HCT116 (cell line): ENCODE data around the gene FAM241A. TPM values are rescaled to one million over a fixed set of nuclear protein-coding genes. Genes with fewer than 3 reads are reported as not detected.

Experiments
- ATAC-seq: fragments of 200-7000 bp; cut with Tn5 transposase; 2 replicates; pipeline ENCODE4 v1.9.1; 2020; ENCODE audit warnings: mild to moderate bottlenecking, moderate library complexity
- BruUV-seq: library from RNA; stranded (reverse); fragments of 400-500 nt; replicated peaks from 2 replicates; lab custom pipeline; 2021; lab: Mats Ljungman, UMichigan
- CTCF ChIA-PET: fragments of 300-600 bp; sonication (Branson Sonifier 250); formaldehyde crosslinking; loops from one replicate; lab custom pipeline; 2021; ENCODE audit warnings: antibody characterized with exemption; lab: Charles Lee
- POLR2A ChIA-PET: fragments of 300-600, 350-600 bp; sonication (Branson Sonifier 250); formaldehyde crosslinking; loops from one replicate; lab custom pipeline; 2021; ENCODE audit warnings: antibody characterized with exemption; lab: Charles Lee
- RAD21 ChIA-PET, 2 experiments: fragments of 300-600 bp; sonication (Branson Sonifier 250); formaldehyde crosslinking; loops; one replicate each; lab custom pipeline; 2023; ENCODE audit warnings: low total read pairs in 2 of 2; ENCODE audit not compliant: uncharacterized antibody in 2 of 2, unreplicated experiment in 2 of 2, low non-redundant PET in 1 of 2; lab: Charles Lee
- DNase-seq: peaks from one replicate; pipeline ENCODE4 v3.0.0-alpha.2; 2010; ENCODE audit warnings: low read depth, low spot score
- H2AFZ ChIP-seq: fragments of 200-600 bp; shearing (Covaris generic), sonication (generic); 2 replicates; pipeline ENCODE4 v1.6.1; 2017; ENCODE audit warnings: low read depth, mixed run types, mixed read lengths, antibody characterized with exemption, low read length; ENCODE audit not compliant: poor library complexity, severe bottlenecking
- H3K27ac ChIP-seq: 2 replicates; pipeline ENCODE4 v1.5.1; 2012; ENCODE audit warnings: low read depth, low read length
- H3K27me3 ChIP-seq: fragments of 200-600 bp; sonication (generic); 2 replicates; pipeline ENCODE4 v1.6.1; 2016; ENCODE audit warnings: mixed run types, low read length, mixed read lengths; ENCODE audit not compliant: insufficient read depth
- H3K36me3 ChIP-seq, 2 experiments: fragments of 200-500 bp in 1 of 2; fragments of 200-600 bp in 1 of 2; sonication (Bioruptor generic) in 1 of 2; sonication (generic) in 1 of 2; 2 replicates each; pipeline versions ENCODE4 v1.5.1 to v1.6.1; 2014 to 2016; ENCODE audit warnings: low read length in 2 of 2, inconsistent platforms in 1 of 2, mixed read lengths in 1 of 2, mixed run types in 1 of 2; ENCODE audit not compliant: insufficient read depth in 2 of 2, control insufficient read depth in 1 of 2
- H3K4me1 ChIP-seq, 2 experiments: fragments of 200-600 bp in 1 of 2; sonication (generic) in 1 of 2; 2 replicates each; pipeline versions ENCODE4 v1.5.1 to v1.6.1; 2012 to 2017; ENCODE audit warnings: low read length in 2 of 2, inconsistent platforms in 1 of 2, mild to moderate bottlenecking in 1 of 2, mixed read lengths in 1 of 2, mixed run types in 1 of 2, moderate library complexity in 1 of 2; ENCODE audit not compliant: insufficient read depth in 2 of 2, control insufficient read depth in 1 of 2
- H3K4me2 ChIP-seq: fragments of 200-600 bp; sonication (generic); 2 replicates; pipeline ENCODE4 v1.6.1; 2017; ENCODE audit warnings: mixed run types, low read length, mixed read lengths
- H3K4me3 ChIP-seq, 2 experiments: fragments of 200-600 bp in 1 of 2; sonication (generic) in 1 of 2; replicated peaks in 1 of 2; 2 replicates each; pipeline ENCODE4 v1.5.1; 2011 to 2016; ENCODE audit warnings: low read length in 2 of 2, control low read depth in 1 of 2, low read depth in 1 of 2, mild to moderate bottlenecking in 1 of 2, mixed read lengths in 1 of 2, mixed run types in 1 of 2
- H3K79me2 ChIP-seq: fragments of 200-600 bp; sonication (generic); 2 replicates; pipeline ENCODE4 v1.6.1; 2017; ENCODE audit warnings: mild to moderate bottlenecking, mixed run types, low read length, moderate library complexity, mixed read lengths; ENCODE audit not compliant: insufficient read depth
- H3K9ac ChIP-seq: fragments of 200-600 bp; sonication (generic); 2 replicates; pipeline ENCODE4 v1.6.1; 2016; ENCODE audit warnings: low read length, mixed read lengths
- H3K9me2 ChIP-seq: fragments of 200-600 bp; sonication (generic), shearing (Covaris generic); 2 replicates; pipeline ENCODE4 v1.6.1; 2017; ENCODE audit warnings: mixed run types, mild to moderate bottlenecking, moderate library complexity; ENCODE audit not compliant: insufficient read depth
- H3K9me3 ChIP-seq, 2 experiments: fragments of 200-500 bp in 1 of 2; fragments of 200-600 bp in 1 of 2; sonication (Bioruptor generic) in 1 of 2; sonication (generic) in 1 of 2; 2 replicates each; pipeline ENCODE4 v1.6.1; 2014 to 2017; ENCODE audit warnings: low read length in 2 of 2, mixed read lengths in 2 of 2, inconsistent platforms in 1 of 2, low read depth in 1 of 2, mild to moderate bottlenecking in 1 of 2, mixed run types in 1 of 2, moderate library complexity in 1 of 2; ENCODE audit not compliant: control insufficient read depth in 1 of 2, insufficient read depth in 1 of 2
- H4K20me1 ChIP-seq: fragments of 200-600 bp; sonication (generic), shearing (Covaris generic); 2 replicates; pipeline ENCODE4 v1.6.1; 2017; ENCODE audit warnings: mixed run types, mild to moderate bottlenecking, moderate library complexity; ENCODE audit not compliant: insufficient read depth
- CBX3 ChIP-seq: IDR thresholded peaks from 2 replicates; pipeline ENCODE4 v1.6.1; 2012; ENCODE audit warnings: low read depth
- EGR1 ChIP-seq: IDR thresholded peaks from 2 replicates; pipeline ENCODE4 v1.6.1; 2012; ENCODE audit warnings: low read depth
- JUND ChIP-seq: IDR thresholded peaks from 2 replicates; pipeline ENCODE4 v1.6.1; 2012
- POLR2AphosphoS5 ChIP-seq: IDR thresholded peaks from 2 replicates; pipeline ENCODE4 v1.6.1; 2011; ENCODE audit warnings: mild to moderate bottlenecking, low read depth, low read length, moderate library complexity
- RAD21 ChIP-seq: IDR thresholded peaks from 2 replicates; pipeline ENCODE4 v1.6.1; 2012; ENCODE audit warnings: low read depth, mild to moderate bottlenecking
- SP1 ChIP-seq: IDR thresholded peaks from 2 replicates; pipeline ENCODE4 v1.6.1; 2012; ENCODE audit warnings: low read depth
- YY1 ChIP-seq: IDR thresholded peaks from 2 replicates; pipeline ENCODE4 v1.6.1; 2011; ENCODE audit warnings: low read length, low read depth, moderate library complexity, mild to moderate bottlenecking; ENCODE audit not compliant: insufficient replicate concordance; ENCODE audit errors: extremely low read depth
- intact Hi-C: fragments of 100-400 bp; cut with micrococcal nuclease; formaldehyde crosslinking; loops from 2 replicates; pipeline ENCODE4 v1.10.0; 2022
- total RNA-seq: library from RNA; stranded (reverse); gene quantifications from one replicate; pipeline ENCODE4 v1.2.1, GENCODE V29; 2021; ENCODE audit not compliant: unreplicated experiment
- TF ChIP-seq, protein P1 (sequence below): IDR thresholded peaks from 2 replicates; pipeline ENCODE4 v1.6.1; 2012
- TF ChIP-seq, protein P2 (sequence below): IDR thresholded peaks from 2 replicates; pipeline ENCODE4 v1.6.1; 2012

The FAM241A gene
- total RNA-seq, 1 experiment from 2014 or later = 4.5 TPM

DNA sequence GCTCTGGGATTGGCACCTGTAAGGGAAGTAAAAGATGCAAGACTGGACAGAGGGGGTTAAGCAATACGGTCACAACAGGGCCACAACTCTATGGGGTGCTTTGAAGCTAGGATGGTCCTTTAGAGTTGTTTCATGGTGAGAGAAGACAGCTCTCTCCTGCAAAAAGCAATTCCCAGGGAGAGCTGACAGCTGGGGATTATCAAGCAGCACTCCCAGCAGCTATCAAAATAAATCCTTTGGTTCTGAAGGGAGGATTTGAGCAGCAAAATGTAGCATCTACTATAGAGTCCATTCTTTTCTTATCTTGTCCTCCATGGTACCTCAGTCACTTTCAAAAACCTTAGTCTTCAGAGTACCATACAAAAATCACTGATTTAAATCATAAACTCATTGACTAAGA is 51.2 kb downstream of the FAM241A start:
- ChIA-PET RAD21 (no interaction called here), POLR2A (no interaction called here), CTCF (no interaction called here)
- Histone ChIP-seq H3K9me2 (no peaks in the 10 kb centered on the region), H3K36me3 (no peaks in the 10 kb centered on the region), H3K9me3 (no peaks in the 10 kb centered on the region), H3K79me2 (no peaks in the 10 kb centered on the region), H2AFZ (no peak overlapping the region), H3K9ac (no peak overlapping the region), H4K20me1 (no peaks in the 10 kb centered on the region), H3K27ac (no peak overlapping the region), H3K4me3 (no peak overlapping the region), H3K4me1 (peaks cover 9% of the 10 kb centered on the region in 2 experiments; a peak in 1 of 4 replicates), H3K27me3 (no peaks in the 10 kb centered on the region), H3K4me2 (no peak overlapping the region)
- BruUV-seq = no TSS peak
- TF ChIP-seq CBX3 = no peak
- TF ChIP-seq YY1 = no peak
- no peak for TF ChIP-seq RAD21
- no peak for TF ChIP-seq JUND
- TF ChIP-seq, protein P1, sequence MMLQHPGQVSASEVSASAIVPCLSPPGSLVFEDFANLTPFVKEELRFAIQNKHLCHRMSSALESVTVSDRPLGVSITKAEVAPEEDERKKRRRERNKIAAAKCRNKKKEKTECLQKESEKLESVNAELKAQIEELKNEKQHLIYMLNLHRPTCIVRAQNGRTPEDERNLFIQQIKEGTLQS = no peak
- no peak for TF ChIP-seq SP1
- TF ChIP-seq, protein P2, sequence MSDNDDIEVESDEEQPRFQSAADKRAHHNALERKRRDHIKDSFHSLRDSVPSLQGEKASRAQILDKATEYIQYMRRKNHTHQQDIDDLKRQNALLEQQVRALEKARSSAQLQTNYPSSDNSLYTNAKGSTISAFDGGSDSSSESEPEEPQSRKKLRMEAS = no peak
- TF ChIP-seq EGR1 = no peak
- no peak for TF ChIP-seq POLR2AphosphoS5
- ATAC-seq (no peak), DNase-seq (no peak)
- intact Hi-C loops = no loop called here

DNA sequence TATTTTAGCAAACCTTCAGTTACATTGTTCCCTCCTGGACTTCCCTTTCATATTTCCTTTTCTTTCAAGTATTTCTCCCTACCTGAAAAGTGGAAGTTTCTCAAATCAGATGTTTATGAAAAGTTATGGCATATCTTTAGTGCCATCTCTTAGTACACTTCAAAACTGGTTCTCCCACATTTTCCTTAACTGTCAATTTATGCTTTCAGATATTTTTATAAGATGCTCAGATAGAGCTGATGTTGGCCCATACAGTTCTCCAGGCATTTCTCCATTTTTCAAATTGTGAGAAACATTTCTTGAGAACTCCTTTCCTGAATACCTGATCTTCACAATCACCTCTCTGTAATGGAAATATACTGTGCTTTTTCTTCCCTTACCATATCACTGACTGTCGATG is 53.8 kb downstream of the FAM241A start:
- intact Hi-C loops = no loop called here
- no peak for DNase-seq
- no peaks in the 10 kb centered on the region for H4K20me1 ChIP-seq
- RAD21 ChIA-PET = no interaction called here
- no peaks in the 10 kb centered on the region for H3K9me3 ChIP-seq
- no peaks in the 10 kb centered on the region for H3K79me2 ChIP-seq
- H3K27ac ChIP-seq = no peak overlapping the region
- no peak overlapping the region for H3K9ac ChIP-seq
- POLR2A ChIA-PET = no interaction called here
- ATAC-seq = no peak
- CTCF ChIA-PET = no interaction called here
- H3K4me3 ChIP-seq = no peak overlapping the region
- peaks cover 9% of the 10 kb centered on the region in 2 experiments; a peak in 1 of 4 replicates for H3K4me1 ChIP-seq
- H3K4me2 ChIP-seq = no peak overlapping the region
- no peaks in the 10 kb centered on the region for H3K27me3 ChIP-seq
- no TSS peak for BruUV-seq
- no peaks in the 10 kb centered on the region for H3K9me2 ChIP-seq
- TF ChIP-seq, protein P2 = no peak
- no peak overlapping the region for H2AFZ ChIP-seq
- H3K36me3 ChIP-seq = no peaks in the 10 kb centered on the region
